Measurements from ENCODE around the gene FAAP20.

DNA sequence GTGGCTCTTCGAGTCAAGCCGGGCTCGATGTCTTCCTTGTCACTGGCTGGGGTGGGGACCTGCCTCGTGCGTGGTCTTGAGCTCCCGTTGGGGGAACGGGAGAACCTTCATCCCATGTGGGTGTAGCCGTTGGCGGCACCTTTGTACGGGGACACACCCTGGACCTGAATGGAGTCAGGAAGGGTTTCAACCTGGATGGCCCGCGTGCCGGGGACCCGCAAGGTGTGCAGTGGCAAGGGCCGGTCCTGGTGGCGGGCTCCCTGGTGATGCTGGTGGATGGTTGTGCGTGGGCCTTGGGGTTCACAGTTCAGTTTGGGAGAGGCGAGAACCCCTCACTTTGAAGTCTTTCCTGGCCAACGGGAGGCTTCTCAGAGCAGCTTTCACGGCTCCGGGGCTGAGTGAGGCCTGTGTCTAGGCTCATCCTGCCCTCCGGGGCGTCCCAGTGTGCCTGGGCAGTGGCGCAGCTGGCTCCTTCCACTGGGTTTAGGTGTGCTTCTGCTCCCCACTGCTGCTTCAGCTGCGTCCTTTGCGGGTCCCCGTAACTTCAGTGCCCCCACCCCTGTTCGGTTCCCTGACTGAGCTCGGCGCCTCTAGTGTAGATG is 44.9 kb upstream of the FAAP20 start:
- TF ChIP-seq, protein P1, sequence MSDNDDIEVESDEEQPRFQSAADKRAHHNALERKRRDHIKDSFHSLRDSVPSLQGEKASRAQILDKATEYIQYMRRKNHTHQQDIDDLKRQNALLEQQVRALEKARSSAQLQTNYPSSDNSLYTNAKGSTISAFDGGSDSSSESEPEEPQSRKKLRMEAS (IDR thresholded peaks at IDR 0.05), result no peak
- TF ChIP-seq POLR2A (IDR thresholded peaks at IDR 0.05; ENCODE audit: low read length), result no peak
- TF ChIP-seq NFE2L2 (conservative IDR thresholded peaks at IDR 0.05; ENCODE audit: low read length), result no peak
- TF ChIP-seq, protein P2, sequence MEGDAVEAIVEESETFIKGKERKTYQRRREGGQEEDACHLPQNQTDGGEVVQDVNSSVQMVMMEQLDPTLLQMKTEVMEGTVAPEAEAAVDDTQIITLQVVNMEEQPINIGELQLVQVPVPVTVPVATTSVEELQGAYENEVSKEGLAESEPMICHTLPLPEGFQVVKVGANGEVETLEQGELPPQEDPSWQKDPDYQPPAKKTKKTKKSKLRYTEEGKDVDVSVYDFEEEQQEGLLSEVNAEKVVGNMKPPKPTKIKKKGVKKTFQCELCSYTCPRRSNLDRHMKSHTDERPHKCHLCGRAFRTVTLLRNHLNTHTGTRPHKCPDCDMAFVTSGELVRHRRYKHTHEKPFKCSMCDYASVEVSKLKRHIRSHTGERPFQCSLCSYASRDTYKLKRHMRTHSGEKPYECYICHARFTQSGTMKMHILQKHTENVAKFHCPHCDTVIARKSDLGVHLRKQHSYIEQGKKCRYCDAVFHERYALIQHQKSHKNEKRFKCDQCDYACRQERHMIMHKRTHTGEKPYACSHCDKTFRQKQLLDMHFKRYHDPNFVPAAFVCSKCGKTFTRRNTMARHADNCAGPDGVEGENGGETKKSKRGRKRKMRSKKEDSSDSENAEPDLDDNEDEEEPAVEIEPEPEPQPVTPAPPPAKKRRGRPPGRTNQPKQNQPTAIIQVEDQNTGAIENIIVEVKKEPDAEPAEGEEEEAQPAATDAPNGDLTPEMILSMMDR (IDR thresholded peaks at IDR 0.05), result no peak
- TF ChIP-seq JUNB (IDR thresholded peaks at IDR 0.05), result no peak
- TF ChIP-seq, protein P3, sequence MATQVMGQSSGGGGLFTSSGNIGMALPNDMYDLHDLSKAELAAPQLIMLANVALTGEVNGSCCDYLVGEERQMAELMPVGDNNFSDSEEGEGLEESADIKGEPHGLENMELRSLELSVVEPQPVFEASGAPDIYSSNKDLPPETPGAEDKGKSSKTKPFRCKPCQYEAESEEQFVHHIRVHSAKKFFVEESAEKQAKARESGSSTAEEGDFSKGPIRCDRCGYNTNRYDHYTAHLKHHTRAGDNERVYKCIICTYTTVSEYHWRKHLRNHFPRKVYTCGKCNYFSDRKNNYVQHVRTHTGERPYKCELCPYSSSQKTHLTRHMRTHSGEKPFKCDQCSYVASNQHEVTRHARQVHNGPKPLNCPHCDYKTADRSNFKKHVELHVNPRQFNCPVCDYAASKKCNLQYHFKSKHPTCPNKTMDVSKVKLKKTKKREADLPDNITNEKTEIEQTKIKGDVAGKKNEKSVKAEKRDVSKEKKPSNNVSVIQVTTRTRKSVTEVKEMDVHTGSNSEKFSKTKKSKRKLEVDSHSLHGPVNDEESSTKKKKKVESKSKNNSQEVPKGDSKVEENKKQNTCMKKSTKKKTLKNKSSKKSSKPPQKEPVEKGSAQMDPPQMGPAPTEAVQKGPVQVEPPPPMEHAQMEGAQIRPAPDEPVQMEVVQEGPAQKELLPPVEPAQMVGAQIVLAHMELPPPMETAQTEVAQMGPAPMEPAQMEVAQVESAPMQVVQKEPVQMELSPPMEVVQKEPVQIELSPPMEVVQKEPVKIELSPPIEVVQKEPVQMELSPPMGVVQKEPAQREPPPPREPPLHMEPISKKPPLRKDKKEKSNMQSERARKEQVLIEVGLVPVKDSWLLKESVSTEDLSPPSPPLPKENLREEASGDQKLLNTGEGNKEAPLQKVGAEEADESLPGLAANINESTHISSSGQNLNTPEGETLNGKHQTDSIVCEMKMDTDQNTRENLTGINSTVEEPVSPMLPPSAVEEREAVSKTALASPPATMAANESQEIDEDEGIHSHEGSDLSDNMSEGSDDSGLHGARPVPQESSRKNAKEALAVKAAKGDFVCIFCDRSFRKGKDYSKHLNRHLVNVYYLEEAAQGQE (IDR thresholded peaks at IDR 0.05), result no peak
- no peak for TF ChIP-seq CEBPB (IDR thresholded peaks at IDR 0.05)
- no peak for TF ChIP-seq FOSB (CRISPR knock-in tag; IDR thresholded peaks at IDR 0.05)
